CD1c-positive myeloid dendritic cell (primary cell): ENCODE data around the gene MTREX.

Experiments
- DNase-seq: peaks from one replicate; pipeline ENCODE4 v3.0.0-alpha.2; 2016; ENCODE audit errors: extremely low spot score

MTREX gene

GRCh38 chr5:55429221-55429612, 121.4 kb downstream of the MTREX start:
- DNase-seq = no peak

- no peak for DNase-seq
Observed at GRCh38 chr5:55429613-55430253, 121.9 kb downstream of the MTREX start.

- DNase-seq = no peak
Observed at GRCh38 chr5:55432549-55432948, 124.8 kb downstream of the MTREX start.

- no peak for DNase-seq
Observed at GRCh38 chr5:55437452-55437851, 129.7 kb downstream of the MTREX start.

DNA sequence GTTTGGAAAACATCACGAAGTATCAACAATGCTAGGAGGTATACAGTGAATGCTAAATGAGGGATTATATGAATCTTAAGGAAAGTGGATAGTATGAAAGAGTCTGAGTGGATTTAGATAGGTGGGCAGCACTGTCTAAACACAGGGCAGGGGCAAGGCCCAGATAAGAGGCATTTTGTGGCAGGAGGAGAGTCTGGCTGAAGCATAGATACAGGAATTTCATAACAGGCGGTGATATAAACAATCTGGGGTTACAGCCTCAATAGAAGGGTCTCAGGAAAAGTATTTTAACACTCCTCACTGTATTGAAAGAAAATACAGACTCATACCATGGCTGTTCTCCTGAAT, 130.0 kb downstream of the MTREX start:
- no peak for DNase-seq

GRCh38 chr5:55438998-55439397, 131.2 kb downstream of the MTREX start:
- no peak for DNase-seq

- DNase-seq = peak; percentile 5
Observed at GRCh38 chr5:55440188-55440646, 132.4 kb downstream of the MTREX start.

DNA sequence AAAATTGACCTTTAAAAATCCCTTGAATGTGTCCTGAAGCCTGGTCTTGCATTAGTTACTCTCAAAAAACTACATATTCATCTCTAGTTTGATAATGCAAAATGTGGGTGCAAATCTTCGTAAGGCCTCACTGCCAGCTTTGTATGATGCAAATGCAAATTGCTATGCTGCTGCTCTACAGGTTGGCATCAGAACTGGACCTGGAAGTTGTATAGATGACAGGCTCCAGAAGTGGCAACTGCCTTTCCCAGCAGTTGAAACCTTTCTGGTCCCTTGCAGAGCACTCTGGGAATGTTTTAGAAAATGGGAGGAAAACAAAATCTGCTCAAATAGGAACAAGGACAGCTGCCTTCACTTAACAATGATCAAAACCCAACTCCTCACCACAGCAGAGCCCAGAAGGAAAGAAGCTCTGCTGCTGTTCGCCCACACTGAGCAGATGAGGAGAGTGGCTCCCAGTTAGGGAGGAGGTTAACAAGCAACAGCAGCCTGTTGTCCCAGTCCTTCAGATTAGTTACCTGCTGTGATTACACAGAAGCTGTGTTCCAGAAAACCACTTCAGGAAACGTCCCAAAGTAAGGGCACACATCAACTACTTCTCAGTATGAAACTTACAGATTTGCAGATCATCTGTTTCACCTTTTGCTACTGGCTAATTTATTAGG, 133.4 kb downstream of the MTREX start:
- no peak for DNase-seq

- DNase-seq = no peak
Observed at GRCh38 chr5:55441954-55442353, 134.2 kb downstream of the MTREX start.

- DNase-seq = no peak
Observed at GRCh38 chr5:55445791-55446190, 138.0 kb downstream of the MTREX start.

- DNase-seq = no peak
Observed at GRCh38 chr5:55446640-55447351, 139.0 kb downstream of the MTREX start.

DNA sequence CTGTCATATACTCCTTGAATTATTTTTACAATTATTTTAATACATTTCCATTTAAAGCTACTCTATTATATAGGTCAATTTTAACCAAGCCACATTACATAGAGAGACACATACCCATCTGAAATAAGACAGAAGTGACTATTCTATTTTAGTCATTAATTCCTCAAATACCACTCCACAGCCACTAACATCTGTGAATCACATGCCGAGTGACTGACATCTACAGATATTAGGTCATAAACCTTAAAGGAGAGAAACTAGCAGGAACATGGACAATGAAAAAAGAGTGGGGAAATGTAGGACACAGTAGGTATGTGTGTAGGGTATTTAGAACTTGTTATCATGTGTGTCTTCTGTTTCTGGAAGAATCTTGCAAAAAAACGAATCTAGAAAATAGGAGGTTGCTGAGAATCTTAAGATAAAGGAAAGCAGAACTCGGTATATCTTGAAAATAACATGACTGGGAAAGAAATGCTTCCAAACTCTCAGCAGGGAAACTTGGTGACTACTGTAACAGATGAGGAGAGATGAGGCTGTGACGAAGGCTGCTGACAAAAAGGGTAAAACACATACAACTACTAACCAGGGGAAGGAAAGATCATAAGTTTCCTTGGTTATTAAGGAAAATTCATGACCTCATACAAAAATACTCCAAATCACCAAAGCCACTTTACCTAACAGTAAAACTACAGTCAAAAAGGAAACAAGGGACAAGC, 142.4 kb downstream of the MTREX start:
- DNase-seq = no peak

DNA sequence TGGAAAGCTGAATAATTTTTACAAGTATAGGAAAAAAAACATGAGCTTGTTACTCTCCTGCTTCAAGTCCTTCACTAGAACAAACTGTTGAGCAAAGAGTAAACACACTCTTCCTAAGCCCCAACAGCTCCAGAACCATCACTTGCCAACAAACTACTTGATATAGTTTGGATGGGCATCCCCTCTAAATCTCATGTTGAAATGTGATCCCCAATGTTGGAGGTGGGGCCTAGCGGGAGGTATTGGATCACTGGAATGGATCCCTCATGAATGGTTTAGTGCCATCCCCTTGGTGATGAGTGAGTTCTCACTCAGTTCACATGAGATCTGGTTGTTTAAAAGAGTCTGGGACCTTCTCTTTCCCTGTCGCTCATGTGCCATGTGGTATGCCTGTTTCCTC, 144.2 kb downstream of the MTREX start:
- no peak for DNase-seq

GRCh38 chr5:55453211-55453610, 145.4 kb downstream of the MTREX start:
- peak; percentile 13 for DNase-seq

DNA sequence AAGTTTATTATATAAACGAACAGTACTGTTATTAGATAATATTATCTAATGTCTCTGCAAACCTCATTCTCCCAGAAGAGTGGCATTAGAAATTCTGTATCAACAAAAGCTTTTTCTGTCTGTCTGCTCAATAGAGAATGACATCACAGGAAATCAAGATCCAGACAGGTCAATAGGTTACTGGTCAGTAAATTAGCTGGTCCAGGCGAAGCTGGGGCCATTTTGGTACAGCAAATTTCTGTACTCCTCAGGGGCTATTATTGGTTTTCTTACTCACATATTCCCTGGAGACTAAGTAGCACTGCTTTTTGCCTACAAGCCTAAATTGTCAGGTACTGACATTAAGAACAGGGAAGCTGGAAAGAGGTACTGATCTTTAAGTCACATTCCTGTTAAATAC, 146.5 kb downstream of the MTREX start:
- no peak for DNase-seq

DNA sequence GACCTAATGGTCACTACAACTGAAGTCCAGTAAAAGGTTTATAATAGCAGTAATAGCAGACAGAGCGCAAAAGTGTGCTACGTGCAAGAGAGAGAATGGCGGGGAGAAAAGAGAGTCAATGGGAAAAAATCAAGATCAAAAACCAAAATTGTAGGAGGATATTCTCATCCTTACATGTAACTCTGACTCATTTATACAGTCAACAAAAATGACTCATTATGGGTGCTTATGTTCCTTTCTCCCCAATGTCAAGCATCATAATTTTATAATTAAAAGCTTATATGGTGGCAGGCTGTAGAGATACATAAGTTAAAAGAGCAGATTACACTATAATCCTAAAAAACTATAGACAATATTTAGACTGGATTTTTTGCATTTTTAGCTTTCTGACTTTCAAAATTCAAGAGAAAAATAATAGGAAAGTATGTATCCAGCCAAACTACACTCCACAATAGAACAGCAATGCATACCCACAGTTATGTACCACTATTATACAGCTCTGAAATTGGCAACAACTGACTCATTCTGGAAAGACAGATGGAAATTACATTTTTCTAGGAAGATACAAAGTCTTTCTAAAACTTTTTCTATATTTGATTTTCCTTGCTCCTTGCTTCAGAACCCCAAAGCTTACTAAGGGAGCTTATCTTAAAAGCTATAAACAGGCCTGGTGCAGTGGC, 148.6 kb downstream of the MTREX start:
- no peak for DNase-seq

- DNase-seq = no peak
Observed at GRCh38 chr5:55459572-55459971, 151.8 kb downstream of the MTREX start.

DNA sequence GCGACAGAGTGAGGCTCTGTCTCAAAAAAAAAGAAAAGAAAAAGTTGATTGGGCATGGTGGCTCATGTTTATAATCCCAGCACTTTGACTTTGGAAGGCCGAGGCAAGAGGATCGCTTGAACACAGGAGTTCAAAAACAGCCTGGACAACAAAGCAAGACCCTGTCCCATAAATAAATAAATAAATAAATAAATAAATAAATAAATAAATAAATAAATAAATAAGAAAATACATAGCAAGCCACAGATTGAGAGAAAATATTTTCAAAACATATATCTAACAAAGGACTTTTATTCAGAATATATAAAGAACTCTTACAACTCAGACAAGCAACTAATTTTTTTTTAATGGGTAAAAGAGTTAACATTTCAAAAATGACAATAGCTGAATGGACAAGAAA, 155.8 kb downstream of the MTREX start:
- no peak for DNase-seq

DNA sequence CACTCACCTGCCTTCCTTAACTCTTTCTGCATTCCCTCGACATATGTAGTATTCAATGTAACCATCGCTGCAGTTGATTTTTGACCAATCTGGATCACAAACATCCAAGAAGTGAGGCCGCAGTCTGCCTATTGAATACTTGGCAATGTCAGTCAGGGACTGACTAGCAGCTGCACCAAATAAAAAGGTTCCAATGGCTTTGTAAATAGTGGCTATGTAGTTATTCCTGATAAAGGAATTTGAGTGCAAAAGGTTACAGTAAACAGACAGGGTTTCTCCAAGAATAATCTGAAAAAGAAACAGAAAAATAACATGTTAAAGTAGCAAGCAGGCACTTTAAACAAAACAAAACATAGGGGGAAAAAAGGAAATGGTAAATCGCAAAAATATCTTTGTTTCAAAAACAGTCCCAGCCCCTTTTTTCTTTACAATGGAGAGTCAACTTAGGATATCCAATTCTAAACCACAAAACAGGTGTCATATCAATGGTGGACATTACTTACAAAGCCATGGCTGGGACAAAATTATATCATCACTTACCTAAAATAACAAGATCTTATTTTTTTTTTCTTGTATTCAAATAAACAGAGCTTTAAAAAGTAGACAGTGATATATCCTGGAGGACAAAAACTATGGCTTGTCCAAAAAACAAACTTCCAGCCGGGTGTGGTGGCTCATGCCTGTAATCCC, 160.2 kb downstream of the MTREX start:
- no peak for DNase-seq

- DNase-seq = no peak
Observed at GRCh38 chr5:55469839-55470238, 162.1 kb downstream of the MTREX start.

- no peak for DNase-seq
Observed at GRCh38 chr5:55470282-55470681, 162.5 kb downstream of the MTREX start.
